PC-9 (cell line): Measurements from ENCODE around the gene ATP10A.

Source experiments
- CTCF ChIP-seq: fragments of 200-600 bp; sonication (generic); conservative IDR thresholded peaks from 2 replicates; pipeline ENCODE4 v1.6.1; 2017; ENCODE audit warnings: mixed run types, antibody characterized with exemption, mild to moderate bottlenecking, moderate library complexity
- EZH2 ChIP-seq: fragments of 200-600 bp; sonication (generic); IDR thresholded peaks from 2 replicates; pipeline ENCODE4 v1.8.0; 2017; ENCODE audit warnings: antibody characterized with exemption, low read depth

GRCh38 chr15:25905140-25905539 is 42.0 kb upstream of the ATP10A start:
- TF ChIP-seq CTCF, result no peak
- no peak for TF ChIP-seq EZH2
